ENCODE results near the gene NSUN6.
A peak's percentile ranks its signal among the peaks of the same experiment; 100 is the strongest.

Gene NSUN6

DNA sequence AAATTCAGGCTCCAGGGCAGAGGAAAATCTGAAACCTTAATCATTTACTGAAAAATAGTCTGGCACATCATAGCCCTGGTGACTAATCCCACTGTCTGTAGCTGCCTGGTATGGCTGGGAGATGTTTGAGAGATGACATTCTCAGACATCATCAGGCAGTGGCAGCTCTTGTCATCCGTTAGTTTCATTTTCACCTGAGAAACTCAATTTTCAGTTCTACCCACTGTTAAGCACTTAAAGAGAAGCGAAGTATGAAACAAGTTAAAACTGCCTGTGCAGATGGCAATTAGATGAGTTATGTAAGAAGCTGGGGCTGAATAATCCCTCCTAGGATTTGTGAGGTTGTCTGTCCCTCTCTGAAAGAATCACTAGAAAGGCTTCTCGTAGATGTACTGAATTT is 150.2 kb downstream of the NSUN6 start:
- DNase-seq (ENCODE audit: low read depth), result peak; percentile 46
- TF ChIP-seq, protein P1, sequence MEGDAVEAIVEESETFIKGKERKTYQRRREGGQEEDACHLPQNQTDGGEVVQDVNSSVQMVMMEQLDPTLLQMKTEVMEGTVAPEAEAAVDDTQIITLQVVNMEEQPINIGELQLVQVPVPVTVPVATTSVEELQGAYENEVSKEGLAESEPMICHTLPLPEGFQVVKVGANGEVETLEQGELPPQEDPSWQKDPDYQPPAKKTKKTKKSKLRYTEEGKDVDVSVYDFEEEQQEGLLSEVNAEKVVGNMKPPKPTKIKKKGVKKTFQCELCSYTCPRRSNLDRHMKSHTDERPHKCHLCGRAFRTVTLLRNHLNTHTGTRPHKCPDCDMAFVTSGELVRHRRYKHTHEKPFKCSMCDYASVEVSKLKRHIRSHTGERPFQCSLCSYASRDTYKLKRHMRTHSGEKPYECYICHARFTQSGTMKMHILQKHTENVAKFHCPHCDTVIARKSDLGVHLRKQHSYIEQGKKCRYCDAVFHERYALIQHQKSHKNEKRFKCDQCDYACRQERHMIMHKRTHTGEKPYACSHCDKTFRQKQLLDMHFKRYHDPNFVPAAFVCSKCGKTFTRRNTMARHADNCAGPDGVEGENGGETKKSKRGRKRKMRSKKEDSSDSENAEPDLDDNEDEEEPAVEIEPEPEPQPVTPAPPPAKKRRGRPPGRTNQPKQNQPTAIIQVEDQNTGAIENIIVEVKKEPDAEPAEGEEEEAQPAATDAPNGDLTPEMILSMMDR (conservative IDR thresholded peaks at IDR 0.05; ENCODE audit: low read depth, low read length), result no peak
- H3K4me3 ChIP-seq (ENCODE audit: low read depth, low read length), result no peak overlapping the region

DNA sequence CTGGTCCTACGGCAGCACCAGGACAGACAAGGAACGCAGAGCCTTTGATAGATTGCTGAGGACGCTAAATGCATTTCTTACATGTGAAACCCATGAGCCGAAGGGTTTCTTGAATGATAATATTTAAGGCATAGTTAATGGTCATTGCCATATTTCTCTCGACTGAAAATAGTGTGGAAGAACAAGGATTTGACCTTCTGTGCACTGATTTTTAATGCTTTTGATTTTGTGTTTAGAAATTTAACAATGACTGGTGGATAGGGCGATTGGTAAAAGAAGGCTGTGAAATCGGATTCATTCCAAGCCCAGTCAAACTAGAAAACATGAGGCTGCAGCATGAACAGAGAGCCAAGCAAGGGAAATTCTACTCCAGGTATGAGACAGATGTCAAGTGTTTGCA is 150.8 kb downstream of the NSUN6 start:
- H3K4me3 ChIP-seq (ENCODE audit: low read depth, low read length), result no peak overlapping the region
- TF ChIP-seq, protein P1 (conservative IDR thresholded peaks at IDR 0.05; ENCODE audit: low read depth, low read length), result no peak
- DNase-seq (ENCODE audit: low read depth), result no peak

DNA sequence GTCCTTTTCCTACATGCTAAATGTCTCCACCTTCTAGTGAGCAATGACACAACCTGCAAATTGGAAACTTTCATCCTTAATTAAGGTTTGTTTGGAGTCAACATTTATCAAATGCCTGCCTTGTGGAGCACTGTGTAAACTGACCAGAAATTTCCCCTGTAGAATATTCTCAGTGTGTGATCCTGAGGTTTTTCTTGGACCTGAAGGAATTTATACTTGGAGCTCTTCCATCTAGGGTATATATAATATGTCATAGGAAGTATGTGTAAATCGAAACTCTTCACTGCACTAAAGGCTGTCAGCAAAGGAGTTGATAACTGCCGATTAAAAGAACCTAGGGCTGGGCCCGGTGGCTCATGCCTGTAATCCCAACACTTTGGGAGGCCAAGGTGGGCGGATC is 152.4 kb downstream of the NSUN6 start:
- TF ChIP-seq, protein P1 (conservative IDR thresholded peaks at IDR 0.05; ENCODE audit: low read depth, low read length), result no peak
- H3K4me3 ChIP-seq (ENCODE audit: low read depth, low read length), result no peak overlapping the region
- DNase-seq (ENCODE audit: low read depth), result peak; percentile 28

DNA sequence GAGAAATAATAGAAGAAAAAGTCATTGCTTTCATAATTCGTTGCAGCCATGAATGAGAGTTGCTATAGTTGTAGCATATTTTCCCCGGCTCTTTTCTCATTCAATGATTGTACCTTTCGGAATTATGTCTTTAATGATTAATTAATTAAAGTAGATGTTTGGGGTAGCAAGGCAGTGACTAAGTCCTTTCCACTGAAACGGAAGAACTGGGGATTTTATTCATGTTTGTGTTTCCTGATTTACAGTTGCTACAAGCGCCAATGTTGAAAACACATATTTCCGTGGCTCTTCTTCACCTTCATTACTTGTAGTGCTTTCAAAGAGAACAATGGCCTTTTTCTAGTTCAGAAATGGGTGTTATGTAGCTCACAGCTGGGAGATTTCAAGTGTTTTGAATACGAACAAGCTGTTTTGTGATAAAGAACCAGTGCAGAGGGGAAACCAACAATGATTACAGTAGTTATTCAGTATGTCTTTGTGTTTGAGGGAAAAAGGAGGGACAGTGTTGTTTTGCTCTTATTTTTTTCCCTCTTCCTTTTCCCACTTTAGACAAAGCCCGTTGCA is 153.5 kb downstream of the NSUN6 start:
- H3K4me3 ChIP-seq (ENCODE audit: low read depth, low read length), result no peak overlapping the region
- no peak for DNase-seq (ENCODE audit: low read depth)
- TF ChIP-seq, protein P1 (conservative IDR thresholded peaks at IDR 0.05; ENCODE audit: low read depth, low read length), result no peak
